Neuron (in vitro differentiated cells): ENCODE data around the gene CCDC73.
"Not testable (repeated sequence)": the region's sequence is repeated elsewhere in the genome, so short reads cannot be mapped to it uniquely, and the experiment has no call there.

Experiments
- H2AFZ ChIP-seq: one replicate; pipeline ENCODE4 v1.6.1; 2013; ENCODE audit warnings: low read depth, mild to moderate bottlenecking, inconsistent platforms, low read length, moderate library complexity
- H3K27me3 ChIP-seq: one replicate; pipeline ENCODE4 v1.6.1; 2013; ENCODE audit warnings: low read length; ENCODE audit not compliant: insufficient read depth
- H3K36me3 ChIP-seq: one replicate; pipeline ENCODE4 v1.6.1; 2013; ENCODE audit warnings: low read length; ENCODE audit not compliant: insufficient read depth
- H3K4me1 ChIP-seq: one replicate; pipeline ENCODE4 v1.6.1; 2013; ENCODE audit warnings: low read length; ENCODE audit not compliant: insufficient read depth
- H3K4me3 ChIP-seq: 2 replicates; pipeline ENCODE4 v1.5.1; 2013; ENCODE audit warnings: mild to moderate bottlenecking, low read length, moderate library complexity
- H3K9me3 ChIP-seq: one replicate; pipeline ENCODE4 v1.6.1; 2013; ENCODE audit warnings: low read length

Gene CCDC73

GRCh38 chr11:32786811-32787210 lies 7.7 kb downstream of the CCDC73 start:
- no peaks in the 10 kb centered on the region for H3K9me3 ChIP-seq
- H3K36me3 ChIP-seq: no peaks in the 10 kb centered on the region
- H3K4me1 ChIP-seq: no peaks in the 10 kb centered on the region
- peaks cover 5% of the 10 kb centered on the region for H3K27me3 ChIP-seq
- H2AFZ ChIP-seq: no peak overlapping the region
- no peak overlapping the region for H3K4me3 ChIP-seq

- Histone ChIP-seq H3K27me3 (no peaks in the 10 kb centered on the region), H3K4me3 (no peak overlapping the region), H3K4me1 (no peaks in the 10 kb centered on the region)
Measured at GRCh38 chr11:32785262-32785661, 9.2 kb downstream of the CCDC73 start.

GRCh38 chr11:32781721-32782120 lies 12.7 kb downstream of the CCDC73 start:
- H2AFZ ChIP-seq: no peak overlapping the region
- no peaks in the 10 kb centered on the region for H3K27me3 ChIP-seq
- no peaks in the 10 kb centered on the region for H3K4me1 ChIP-seq
- no peak overlapping the region for H3K4me3 ChIP-seq
- H3K9me3 ChIP-seq: no peaks in the 10 kb centered on the region
- no peaks in the 10 kb centered on the region for H3K36me3 ChIP-seq

More at GRCh38 chr11:32785262-32785661, 9.2 kb downstream of the CCDC73 start:
- H3K9me3 ChIP-seq: no peaks in the 10 kb centered on the region
- H3K36me3 ChIP-seq: no peaks in the 10 kb centered on the region
- H2AFZ ChIP-seq: no peak overlapping the region

- not testable (repeated sequence) for H3K4me1 ChIP-seq, H3K36me3 ChIP-seq, H3K27me3 ChIP-seq, H3K4me3 ChIP-seq, H3K9me3 ChIP-seq, H2AFZ ChIP-seq
Measured at GRCh38 chr11:32780839-32781238, 13.6 kb downstream of the CCDC73 start.

GRCh38 chr11:32779136-32779535 lies 15.3 kb downstream of the CCDC73 start:
- H2AFZ ChIP-seq: no peak overlapping the region
- H3K9me3 ChIP-seq: no peaks in the 10 kb centered on the region
- no peak overlapping the region for H3K4me3 ChIP-seq
- no peaks in the 10 kb centered on the region for H3K36me3 ChIP-seq
- no peaks in the 10 kb centered on the region for H3K4me1 ChIP-seq
- H3K27me3 ChIP-seq: peaks cover 4% of the 10 kb centered on the region

GRCh38 chr11:32775908-32776307 lies 18.6 kb downstream of the CCDC73 start:
- Histone ChIP-seq H3K36me3 (no peaks in the 10 kb centered on the region), H2AFZ (no peak overlapping the region), H3K4me1 (no peaks in the 10 kb centered on the region), H3K27me3 (peaks cover 4% of the 10 kb centered on the region), H3K4me3 (no peak overlapping the region), H3K9me3 (no peaks in the 10 kb centered on the region)

- H3K9me3 ChIP-seq: no peaks in the 10 kb centered on the region
- H3K27me3 ChIP-seq: peaks cover 7% of the 10 kb centered on the region
- no peak overlapping the region for H2AFZ ChIP-seq
- no peaks in the 10 kb centered on the region for H3K4me1 ChIP-seq
- H3K4me3 ChIP-seq: no peak overlapping the region
- H3K36me3 ChIP-seq: no peaks in the 10 kb centered on the region
Measured at GRCh38 chr11:32774081-32774480, 20.4 kb downstream of the CCDC73 start.

- H3K27me3 ChIP-seq: peaks cover 7% of the 10 kb centered on the region
- H3K4me3 ChIP-seq: no peak overlapping the region
- H3K4me1 ChIP-seq: no peaks in the 10 kb centered on the region
- H3K9me3 ChIP-seq: no peaks in the 10 kb centered on the region
- no peak overlapping the region for H2AFZ ChIP-seq
- H3K36me3 ChIP-seq: no peaks in the 10 kb centered on the region
Measured at GRCh38 chr11:32772731-32773130, 21.7 kb downstream of the CCDC73 start.

- H3K27me3 ChIP-seq, H3K9me3 ChIP-seq, H2AFZ ChIP-seq, H3K36me3 ChIP-seq, H3K4me3 ChIP-seq, H3K4me1 ChIP-seq: not testable (repeated sequence)
Measured at GRCh38 chr11:32761774-32762173, 32.7 kb downstream of the CCDC73 start.

GRCh38 chr11:32758291-32758690 lies 36.2 kb downstream of the CCDC73 start:
- Histone ChIP-seq H3K27me3 (no peaks in the 10 kb centered on the region), H3K36me3 (no peaks in the 10 kb centered on the region), H3K9me3 (no peaks in the 10 kb centered on the region), H3K4me3 (no peak overlapping the region), H2AFZ (no peak overlapping the region), H3K4me1 (no peaks in the 10 kb centered on the region)

- H3K4me3 ChIP-seq, H3K27me3 ChIP-seq, H3K36me3 ChIP-seq, H2AFZ ChIP-seq, H3K9me3 ChIP-seq, H3K4me1 ChIP-seq: not testable (repeated sequence)
Measured at GRCh38 chr11:32753181-32753580, 41.3 kb downstream of the CCDC73 start.

- Histone ChIP-seq H2AFZ (no peak overlapping the region), H3K36me3 (no peaks in the 10 kb centered on the region)
Measured at GRCh38 chr11:32752001-32752400, 42.5 kb downstream of the CCDC73 start.

GRCh38 chr11:32751381-32751780 lies 43.1 kb downstream of the CCDC73 start:
- no peaks in the 10 kb centered on the region for H3K27me3 ChIP-seq
- H3K4me3 ChIP-seq: no peak overlapping the region
- H3K9me3 ChIP-seq: peaks cover 2% of the 10 kb centered on the region
- no peaks in the 10 kb centered on the region for H3K36me3 ChIP-seq
- no peaks in the 10 kb centered on the region for H3K4me1 ChIP-seq
- no peak overlapping the region for H2AFZ ChIP-seq

More at GRCh38 chr11:32752001-32752400, 42.5 kb downstream of the CCDC73 start:
- Histone ChIP-seq H3K9me3 (peaks cover 2% of the 10 kb centered on the region), H3K27me3 (no peaks in the 10 kb centered on the region), H3K4me1 (no peaks in the 10 kb centered on the region), H3K4me3 (no peak overlapping the region)

- no peaks in the 10 kb centered on the region for H3K9me3 ChIP-seq
- H3K4me1 ChIP-seq: no peaks in the 10 kb centered on the region
- H3K27me3 ChIP-seq: no peaks in the 10 kb centered on the region
- H3K36me3 ChIP-seq: no peaks in the 10 kb centered on the region
- no peak overlapping the region for H3K4me3 ChIP-seq
- no peak overlapping the region for H2AFZ ChIP-seq
Measured at GRCh38 chr11:32729976-32730375, 64.5 kb downstream of the CCDC73 start.
